Gastroesophageal sphincter (tissue), 4 donors: ENCODE measurements around the gene EGFR. TPM values are rescaled to one million over a fixed set of nuclear protein-coding genes. Genes with fewer than 3 reads are reported as not detected.

ENCODE experiments used
- ATAC-seq: fragments of 150-250 bp; one replicate; pipeline ENCODE4 v1.9.1; 2016; ENCODE audit warnings: mild to moderate bottlenecking, moderate library complexity
- H3K27ac ChIP-seq, 4 donors: fragments of 200-600 bp; sonication (generic) in 3 of 4; 1 replicate in 3 of 4; 2 replicates in 1 of 4; pipeline ENCODE4 v1.5.1; 2016 to 2019
- H3K27me3 ChIP-seq: fragments of 200-600 bp; sonication (generic); one replicate; pipeline ENCODE4 v1.5.1; 2019
- H3K36me3 ChIP-seq, 2 donors: fragments of 200-600 bp; sonication (generic); one replicate each; pipeline ENCODE4 v1.5.1; 2019; ENCODE audit warnings: control low read depth in 1 of 2
- H3K4me1 ChIP-seq, 3 donors: fragments of 200-600 bp; sonication (generic); 1 replicate in 2 of 3; 2 replicates in 1 of 3; pipeline ENCODE4 v1.5.1; 2016 to 2019; ENCODE audit warnings: control low read depth in 2 of 3
- H3K4me3 ChIP-seq, 2 donors: fragments of 200-600 bp; sonication (generic); one replicate each; pipeline ENCODE4 v1.5.1; 2019; ENCODE audit warnings: mild to moderate bottlenecking in 1 of 2, moderate library complexity in 1 of 2
- H3K9me3 ChIP-seq, 3 donors: fragments of 200-600 bp; sonication (generic); one replicate each; pipeline ENCODE4 v1.5.1; 2017 to 2019; ENCODE audit warnings: control low read depth in 2 of 3
- EP300 ChIP-seq: sonication (generic); formaldehyde crosslinking; IDR thresholded peaks from one replicate; pipeline ENCODE4 v1.6.1; 2017; ENCODE audit warnings: antibody characterized with exemption, mild to moderate bottlenecking
- POLR2A ChIP-seq, 2 donors: fragments of 450-650 bp; IDR thresholded peaks; one replicate each; pipeline ENCODE4 v1.6.1; 2017; ENCODE audit warnings: antibody characterized with exemption in 2 of 2, mild to moderate bottlenecking in 2 of 2, moderate library complexity in 1 of 2
- POLR2AphosphoS5 ChIP-seq: sonication (generic); formaldehyde crosslinking; IDR thresholded peaks from one replicate; pipeline ENCODE4 v1.6.1; 2017; ENCODE audit warnings: antibody characterized with exemption
- whole genome bisulfite sequencing, 2 donors: methylation state at CpG; one replicate each; pipeline ENCODE4 v1.1.5; 2018; ENCODE audit warnings: low coverage in 1 of 2; 5-methylcytosine and 5-hydroxymethylcytosine counted together
- total RNA-seq, 4 donors: library from RNA; depleted of rRNA; stranded (reverse); fragments of >200 nt; gene quantifications; one replicate each; pipeline ENCODE4 v1.1.0, GENCODE V29; 2016
- TF ChIP-seq, protein P1 (sequence below), 4 experiments: fragments of 200-600 bp in 2 of 4; fragments of 450-650 bp in 2 of 4; sonication (generic) in 1 of 4; IDR thresholded peaks; one replicate each; pipeline ENCODE4 v1.5.1; 2017 to 2019; ENCODE audit warnings: antibody characterized with exemption in 4 of 4, mild to moderate bottlenecking in 2 of 4, moderate library complexity in 2 of 4

EGFR gene
- total RNA-seq, 4 donors from 2014 or later = 85.7 to 126 (median 111) TPM

DNA sequence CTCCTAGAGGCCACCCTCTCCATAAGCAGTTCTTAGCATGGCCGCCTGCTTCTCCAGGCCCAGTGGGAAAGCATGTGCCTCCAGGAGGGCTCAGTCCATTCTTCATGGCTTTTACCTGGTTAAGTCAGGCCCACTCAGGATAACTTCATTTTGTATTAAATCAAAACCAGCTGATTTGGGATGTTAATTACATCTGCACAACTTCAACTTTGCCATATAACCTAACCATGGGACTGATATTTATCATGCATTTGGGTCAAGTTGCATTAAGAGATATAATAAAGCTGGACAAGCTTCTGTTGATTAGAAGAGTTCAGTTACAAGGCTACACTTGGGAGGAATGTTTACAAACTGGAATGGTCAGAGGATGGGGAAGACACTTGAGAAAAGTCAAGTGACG is 65.5 kb downstream of the EGFR start:
- no peaks in the 10 kb centered on the region for H3K36me3 ChIP-seq
- H3K4me3 ChIP-seq = no peak overlapping the region
- peak overlapping the region in 3 of 4 donors; percentile 15 to 87 (median 18) for H3K27ac ChIP-seq
- H3K27me3 ChIP-seq = no peaks in the 10 kb centered on the region
- 70 to 89% methylated on average over 1 to 2 of the region's 2 CpGs for WGBS, 2 donors
- TF ChIP-seq, protein P1, sequence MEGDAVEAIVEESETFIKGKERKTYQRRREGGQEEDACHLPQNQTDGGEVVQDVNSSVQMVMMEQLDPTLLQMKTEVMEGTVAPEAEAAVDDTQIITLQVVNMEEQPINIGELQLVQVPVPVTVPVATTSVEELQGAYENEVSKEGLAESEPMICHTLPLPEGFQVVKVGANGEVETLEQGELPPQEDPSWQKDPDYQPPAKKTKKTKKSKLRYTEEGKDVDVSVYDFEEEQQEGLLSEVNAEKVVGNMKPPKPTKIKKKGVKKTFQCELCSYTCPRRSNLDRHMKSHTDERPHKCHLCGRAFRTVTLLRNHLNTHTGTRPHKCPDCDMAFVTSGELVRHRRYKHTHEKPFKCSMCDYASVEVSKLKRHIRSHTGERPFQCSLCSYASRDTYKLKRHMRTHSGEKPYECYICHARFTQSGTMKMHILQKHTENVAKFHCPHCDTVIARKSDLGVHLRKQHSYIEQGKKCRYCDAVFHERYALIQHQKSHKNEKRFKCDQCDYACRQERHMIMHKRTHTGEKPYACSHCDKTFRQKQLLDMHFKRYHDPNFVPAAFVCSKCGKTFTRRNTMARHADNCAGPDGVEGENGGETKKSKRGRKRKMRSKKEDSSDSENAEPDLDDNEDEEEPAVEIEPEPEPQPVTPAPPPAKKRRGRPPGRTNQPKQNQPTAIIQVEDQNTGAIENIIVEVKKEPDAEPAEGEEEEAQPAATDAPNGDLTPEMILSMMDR (IDR thresholded peaks at IDR 0.05) = no peak
- no peak for TF ChIP-seq EP300
- TF ChIP-seq POLR2A (IDR thresholded peaks at IDR 0.05) = no peak
- TF ChIP-seq POLR2AphosphoS5 = no peak
- ATAC-seq = no peak
- no peaks in the 10 kb centered on the region for H3K9me3 ChIP-seq
- H3K4me1 ChIP-seq = peaks cover 21 to 93% (median 46%) of the 10 kb centered on the region in 3 donors

DNA sequence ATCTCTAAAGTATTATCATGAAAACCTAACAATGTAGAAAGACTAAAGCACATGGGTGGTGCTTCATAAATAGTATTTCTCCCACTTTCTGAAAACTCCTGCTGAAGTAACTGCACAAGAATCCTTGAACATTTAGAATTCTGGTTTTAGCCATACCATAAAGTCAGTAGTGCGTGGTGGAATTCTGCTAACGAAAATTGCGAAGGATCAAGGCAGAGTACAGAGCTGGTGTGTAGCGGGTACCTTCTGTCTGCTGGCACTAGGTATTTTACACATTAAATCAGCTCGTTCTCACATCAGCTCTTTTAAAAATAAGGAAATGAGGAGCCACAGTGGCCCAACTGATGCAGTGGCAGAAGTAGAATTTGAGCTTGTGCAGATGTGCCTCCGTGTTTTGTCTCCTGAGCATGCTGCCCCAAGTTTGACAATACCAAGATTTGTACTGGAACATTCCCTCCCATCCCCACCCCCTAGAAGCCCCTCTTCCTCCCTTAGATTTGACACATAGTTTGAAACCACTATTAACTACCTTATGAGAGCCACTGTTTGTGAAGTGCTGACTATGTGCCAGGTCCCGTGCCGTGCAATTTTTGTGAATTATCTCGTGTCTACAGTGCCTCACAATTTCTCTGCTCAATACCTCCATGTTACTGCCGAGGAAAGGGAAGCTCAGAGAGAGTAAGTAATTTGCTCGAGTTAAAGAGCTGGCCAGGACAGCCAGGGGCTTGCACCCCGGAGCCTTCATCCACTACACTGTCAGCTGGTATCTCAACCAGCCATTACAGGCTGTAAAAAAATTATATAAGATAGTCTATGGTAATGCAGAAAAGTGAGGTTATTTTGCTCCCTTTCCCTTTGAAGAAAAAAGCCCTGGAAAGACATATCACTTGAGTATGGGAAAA is 66.9 kb downstream of the EGFR start:
- H3K4me3 ChIP-seq = peak overlapping the region in 1 of 2 donors; percentile 29
- WGBS, 2 donors = 33 to 46% methylated on average over 9 to 10 of the region's 12 CpGs
- no peak for ATAC-seq

DNA sequence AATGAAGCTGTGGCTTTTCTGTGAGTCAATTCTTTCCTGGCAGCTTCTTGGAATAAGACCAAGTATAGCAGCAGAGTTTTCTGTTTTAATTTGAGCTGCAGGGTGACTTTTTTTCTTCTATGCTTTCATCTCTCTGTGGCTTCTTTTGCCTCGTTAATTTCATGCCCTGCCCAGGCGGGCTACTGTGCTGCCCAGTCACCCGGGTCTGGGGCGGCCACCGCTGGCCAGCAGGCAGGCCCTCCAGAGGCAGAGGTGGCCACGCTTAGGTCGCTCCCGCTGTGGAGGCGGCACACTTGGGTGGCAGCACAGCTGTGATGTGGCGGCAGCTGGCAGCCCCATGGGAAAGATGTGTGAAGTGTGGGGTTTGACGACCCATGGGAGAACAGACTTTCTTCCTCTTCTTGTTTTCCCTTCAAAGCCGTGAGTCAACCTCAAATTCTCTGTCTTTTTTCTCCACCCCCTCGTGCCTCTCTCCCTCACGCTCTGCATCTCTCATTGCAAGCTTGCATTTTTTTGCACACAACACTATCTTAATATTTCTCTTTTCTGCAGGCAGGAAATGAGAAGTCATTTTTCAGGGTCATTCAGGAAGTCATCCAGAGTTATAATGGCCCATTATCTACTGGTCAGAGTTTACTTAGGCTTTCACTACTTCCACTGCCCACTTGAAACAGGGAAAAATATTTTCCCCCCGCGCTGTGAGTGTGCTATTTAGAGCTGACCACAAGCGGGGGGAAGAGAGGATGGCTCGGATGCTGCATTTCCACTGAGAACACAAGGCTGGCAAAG is 67.8 kb downstream of the EGFR start:
- WGBS, 2 donors = 0 to 9% methylated on average over 3 to 16 of the region's 18 CpGs
- Histone ChIP-seq H3K27ac (peak overlapping the region; percentile 61 to 85 (median 78)), H3K4me3 (peak overlapping the region; percentile 2 to 29), H3K4me1 (peaks cover 15 to 92% (median 33%) of the 10 kb centered on the region in 3 donors), H3K36me3 (no peaks in the 10 kb centered on the region), H3K27me3 (no peaks in the 10 kb centered on the region), H3K9me3 (no peaks in the 10 kb centered on the region)
- TF ChIP-seq EP300 (no peak), POLR2AphosphoS5 (peak; percentile 40), POLR2A (IDR thresholded peaks at IDR 0.05) (no peak)
- TF ChIP-seq, protein P1 (IDR thresholded peaks at IDR 0.05) = peak in 2 of 4 experiments; percentile 5 to 12
- peak; percentile 47 for ATAC-seq

More for the DNA sequence above, 66.9 kb downstream of the EGFR start:
- TF ChIP-seq EP300 (no peak), POLR2A (IDR thresholded peaks at IDR 0.05) (no peak), POLR2AphosphoS5 (no peak)
- TF ChIP-seq, protein P1 (IDR thresholded peaks at IDR 0.05) = no peak
- H3K9me3 ChIP-seq = no peaks in the 10 kb centered on the region
- no peaks in the 10 kb centered on the region for H3K36me3 ChIP-seq
- peaks cover 20 to 92% (median 40%) of the 10 kb centered on the region in 3 donors for H3K4me1 ChIP-seq
- H3K27me3 ChIP-seq = no peaks in the 10 kb centered on the region
- peak overlapping the region; percentile 61 to 85 (median 78) for H3K27ac ChIP-seq

DNA sequence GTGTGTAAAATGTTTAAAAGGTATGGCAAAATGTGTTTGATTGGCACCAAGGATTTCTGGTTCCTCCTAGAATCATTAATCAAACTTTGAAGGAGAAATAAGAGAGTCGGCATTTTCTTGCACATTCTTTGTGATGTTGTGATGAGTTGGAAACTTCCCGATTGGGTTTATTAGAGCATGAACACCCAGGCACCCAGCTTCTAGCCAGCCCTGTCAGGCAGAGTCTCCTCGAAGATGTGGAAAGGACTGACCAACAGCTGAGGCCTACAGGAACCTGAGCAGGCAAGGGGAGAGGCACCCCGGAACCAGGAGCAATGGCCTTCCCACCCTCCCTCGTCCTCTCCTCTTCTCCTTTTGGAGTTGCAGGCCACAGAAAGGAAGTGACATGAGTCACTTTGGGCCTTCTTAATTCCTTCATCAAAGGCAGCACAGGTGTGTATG is 68.7 kb downstream of the EGFR start:
- H3K36me3 ChIP-seq = no peaks in the 10 kb centered on the region
- TF ChIP-seq EP300 (no peak), POLR2A (IDR thresholded peaks at IDR 0.05) (no peak), POLR2AphosphoS5 (no peak)
- TF ChIP-seq, protein P1 (IDR thresholded peaks at IDR 0.05) = no peak
- H3K9me3 ChIP-seq = no peaks in the 10 kb centered on the region
- H3K4me3 ChIP-seq = no peak overlapping the region
- 33 to 66% methylated on average over 2 to 5 of the region's 5 CpGs for WGBS, 2 donors
- no peaks in the 10 kb centered on the region for H3K27me3 ChIP-seq
- H3K27ac ChIP-seq = peak overlapping the region; percentile 61 to 80 (median 78)
- ATAC-seq = no peak
- H3K4me1 ChIP-seq = peaks cover 15 to 92% (median 28%) of the 10 kb centered on the region in 3 donors
